Liver (tissue), 3 donors: ENCODE data around the gene SLC5A2.

Source experiments
- EGR1 ChIP-seq, 2 donors: IDR thresholded peaks; 2 replicates each; pipeline ENCODE4 v1.6.1; 2016 to 2018; ENCODE audit warnings: antibody characterized with exemption in 2 of 2, low read depth in 2 of 2
- JUND ChIP-seq, 2 donors: IDR thresholded peaks; 2 replicates each; pipeline ENCODE4 v1.6.1; 2016; ENCODE audit warnings: antibody characterized with exemption in 2 of 2
- RAD21 ChIP-seq, 2 donors: IDR thresholded peaks; 2 replicates each; pipeline ENCODE4 v1.6.1; 2016; ENCODE audit warnings: antibody characterized with exemption in 2 of 2, mild to moderate bottlenecking in 2 of 2
- RXRA ChIP-seq, 2 donors: IDR thresholded peaks; 2 replicates each; pipeline ENCODE4 v1.6.1; 2017 to 2018; ENCODE audit warnings: antibody characterized with exemption in 2 of 2, mild to moderate bottlenecking in 1 of 2
- SP1 ChIP-seq: IDR thresholded peaks from 2 replicates; pipeline ENCODE4 v1.6.1; 2018; ENCODE audit warnings: antibody characterized with exemption, mild to moderate bottlenecking
- TAF1 ChIP-seq: conservative IDR thresholded peaks from 2 replicates; pipeline ENCODE4 v1.6.1; 2016; ENCODE audit warnings: antibody characterized with exemption, mild to moderate bottlenecking
- YY1 ChIP-seq: IDR thresholded peaks from 2 replicates; pipeline ENCODE4 v1.6.1; 2016; ENCODE audit warnings: antibody characterized with exemption, mild to moderate bottlenecking
- TF ChIP-seq, protein P1 (sequence below): fragments of 150-350 bp; IDR thresholded peaks from 2 replicates; pipeline ENCODE4 v1.5.1; 2017; ENCODE audit warnings: improper control_type of control experiment, low read depth, low read length; ENCODE audit not compliant: missing input control
- TF ChIP-seq, protein P2 (sequence below): IDR thresholded peaks from 2 replicates; pipeline ENCODE4 v1.6.1; 2016; ENCODE audit warnings: antibody characterized with exemption, mild to moderate bottlenecking
- TF ChIP-seq, protein P3 (sequence below): IDR thresholded peaks from 2 replicates; pipeline ENCODE4 v1.6.1; 2016; ENCODE audit warnings: antibody characterized with exemption
- TF ChIP-seq, protein P4 (sequence below): IDR thresholded peaks from 2 replicates; pipeline ENCODE4 v1.6.1; 2016; ENCODE audit warnings: antibody characterized with exemption
- donor health status: healthy.
- donor health status: healthy.

DNA sequence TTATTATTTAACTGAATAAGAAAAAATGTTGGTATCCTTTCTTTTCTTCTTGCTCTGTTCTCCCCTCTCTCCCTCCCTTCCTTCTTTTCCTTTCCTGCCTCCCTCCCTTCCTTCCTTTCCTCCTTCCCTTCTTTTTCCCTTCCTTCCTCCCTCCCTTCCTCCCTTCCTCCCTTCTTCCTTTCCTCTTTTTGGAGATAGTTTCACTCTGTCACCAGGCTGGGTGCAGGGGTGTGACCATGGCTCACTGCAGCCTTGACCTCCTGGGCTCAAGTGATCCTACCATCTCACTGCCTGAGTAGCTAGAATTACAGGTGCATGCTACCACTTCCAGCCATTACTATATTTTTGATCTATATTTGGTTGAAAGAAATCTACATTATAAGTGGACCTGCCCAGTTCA lies 31.0 kb downstream of the SLC5A2 start:
- TF ChIP-seq EGR1 (IDR thresholded peaks at IDR 0.05; ENCODE audit: low read depth in 2 of 2), result no peak
- TF ChIP-seq, protein P1, sequence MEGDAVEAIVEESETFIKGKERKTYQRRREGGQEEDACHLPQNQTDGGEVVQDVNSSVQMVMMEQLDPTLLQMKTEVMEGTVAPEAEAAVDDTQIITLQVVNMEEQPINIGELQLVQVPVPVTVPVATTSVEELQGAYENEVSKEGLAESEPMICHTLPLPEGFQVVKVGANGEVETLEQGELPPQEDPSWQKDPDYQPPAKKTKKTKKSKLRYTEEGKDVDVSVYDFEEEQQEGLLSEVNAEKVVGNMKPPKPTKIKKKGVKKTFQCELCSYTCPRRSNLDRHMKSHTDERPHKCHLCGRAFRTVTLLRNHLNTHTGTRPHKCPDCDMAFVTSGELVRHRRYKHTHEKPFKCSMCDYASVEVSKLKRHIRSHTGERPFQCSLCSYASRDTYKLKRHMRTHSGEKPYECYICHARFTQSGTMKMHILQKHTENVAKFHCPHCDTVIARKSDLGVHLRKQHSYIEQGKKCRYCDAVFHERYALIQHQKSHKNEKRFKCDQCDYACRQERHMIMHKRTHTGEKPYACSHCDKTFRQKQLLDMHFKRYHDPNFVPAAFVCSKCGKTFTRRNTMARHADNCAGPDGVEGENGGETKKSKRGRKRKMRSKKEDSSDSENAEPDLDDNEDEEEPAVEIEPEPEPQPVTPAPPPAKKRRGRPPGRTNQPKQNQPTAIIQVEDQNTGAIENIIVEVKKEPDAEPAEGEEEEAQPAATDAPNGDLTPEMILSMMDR, result no peak
- TF ChIP-seq RAD21 (IDR thresholded peaks at IDR 0.05), result no peak
- no peak for TF ChIP-seq TAF1
- TF ChIP-seq, protein P2, sequence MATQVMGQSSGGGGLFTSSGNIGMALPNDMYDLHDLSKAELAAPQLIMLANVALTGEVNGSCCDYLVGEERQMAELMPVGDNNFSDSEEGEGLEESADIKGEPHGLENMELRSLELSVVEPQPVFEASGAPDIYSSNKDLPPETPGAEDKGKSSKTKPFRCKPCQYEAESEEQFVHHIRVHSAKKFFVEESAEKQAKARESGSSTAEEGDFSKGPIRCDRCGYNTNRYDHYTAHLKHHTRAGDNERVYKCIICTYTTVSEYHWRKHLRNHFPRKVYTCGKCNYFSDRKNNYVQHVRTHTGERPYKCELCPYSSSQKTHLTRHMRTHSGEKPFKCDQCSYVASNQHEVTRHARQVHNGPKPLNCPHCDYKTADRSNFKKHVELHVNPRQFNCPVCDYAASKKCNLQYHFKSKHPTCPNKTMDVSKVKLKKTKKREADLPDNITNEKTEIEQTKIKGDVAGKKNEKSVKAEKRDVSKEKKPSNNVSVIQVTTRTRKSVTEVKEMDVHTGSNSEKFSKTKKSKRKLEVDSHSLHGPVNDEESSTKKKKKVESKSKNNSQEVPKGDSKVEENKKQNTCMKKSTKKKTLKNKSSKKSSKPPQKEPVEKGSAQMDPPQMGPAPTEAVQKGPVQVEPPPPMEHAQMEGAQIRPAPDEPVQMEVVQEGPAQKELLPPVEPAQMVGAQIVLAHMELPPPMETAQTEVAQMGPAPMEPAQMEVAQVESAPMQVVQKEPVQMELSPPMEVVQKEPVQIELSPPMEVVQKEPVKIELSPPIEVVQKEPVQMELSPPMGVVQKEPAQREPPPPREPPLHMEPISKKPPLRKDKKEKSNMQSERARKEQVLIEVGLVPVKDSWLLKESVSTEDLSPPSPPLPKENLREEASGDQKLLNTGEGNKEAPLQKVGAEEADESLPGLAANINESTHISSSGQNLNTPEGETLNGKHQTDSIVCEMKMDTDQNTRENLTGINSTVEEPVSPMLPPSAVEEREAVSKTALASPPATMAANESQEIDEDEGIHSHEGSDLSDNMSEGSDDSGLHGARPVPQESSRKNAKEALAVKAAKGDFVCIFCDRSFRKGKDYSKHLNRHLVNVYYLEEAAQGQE, result no peak
- TF ChIP-seq, protein P3, sequence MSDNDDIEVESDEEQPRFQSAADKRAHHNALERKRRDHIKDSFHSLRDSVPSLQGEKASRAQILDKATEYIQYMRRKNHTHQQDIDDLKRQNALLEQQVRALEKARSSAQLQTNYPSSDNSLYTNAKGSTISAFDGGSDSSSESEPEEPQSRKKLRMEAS, result no peak
- TF ChIP-seq, protein P4, sequence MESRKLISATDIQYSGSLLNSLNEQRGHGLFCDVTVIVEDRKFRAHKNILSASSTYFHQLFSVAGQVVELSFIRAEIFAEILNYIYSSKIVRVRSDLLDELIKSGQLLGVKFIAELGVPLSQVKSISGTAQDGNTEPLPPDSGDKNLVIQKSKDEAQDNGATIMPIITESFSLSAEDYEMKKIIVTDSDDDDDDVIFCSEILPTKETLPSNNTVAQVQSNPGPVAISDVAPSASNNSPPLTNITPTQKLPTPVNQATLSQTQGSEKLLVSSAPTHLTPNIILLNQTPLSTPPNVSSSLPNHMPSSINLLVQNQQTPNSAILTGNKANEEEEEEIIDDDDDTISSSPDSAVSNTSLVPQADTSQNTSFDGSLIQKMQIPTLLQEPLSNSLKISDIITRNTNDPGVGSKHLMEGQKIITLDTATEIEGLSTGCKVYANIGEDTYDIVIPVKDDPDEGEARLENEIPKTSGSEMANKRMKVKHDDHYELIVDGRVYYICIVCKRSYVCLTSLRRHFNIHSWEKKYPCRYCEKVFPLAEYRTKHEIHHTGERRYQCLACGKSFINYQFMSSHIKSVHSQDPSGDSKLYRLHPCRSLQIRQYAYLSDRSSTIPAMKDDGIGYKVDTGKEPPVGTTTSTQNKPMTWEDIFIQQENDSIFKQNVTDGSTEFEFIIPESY, result no peak
- no peak for TF ChIP-seq RXRA (IDR thresholded peaks at IDR 0.05)
- no peak for TF ChIP-seq JUND (IDR thresholded peaks at IDR 0.05)
- TF ChIP-seq YY1, result no peak
- no peak for TF ChIP-seq SP1
